PFSK-1 (cell line): Measurements from ENCODE around the gene VAV3.

Experiments
- FOXP2 ChIP-seq: optimal IDR thresholded peaks from 2 replicates; pipeline ENCODE3; 2011; ENCODE audit warnings: borderline replicate concordance, control low read depth, inconsistent platforms; ENCODE audit not compliant: insufficient read depth; ENCODE audit errors: extremely low read length, extremely low read depth
- POLR2AphosphoS5 ChIP-seq: IDR thresholded peaks from 2 replicates; pipeline ENCODE4 v1.6.1; 2012; ENCODE audit warnings: low read depth, mild to moderate bottlenecking, control low read depth, low read length, moderate library complexity
- REST ChIP-seq, 2 experiments: IDR thresholded peaks; 2 replicates each; pipeline versions ENCODE4 v1.6.1 to v1.8.0; 2011 to 2012; ENCODE audit warnings: low read depth in 2 of 2, low read length in 2 of 2, control low read depth in 1 of 2, inconsistent platforms in 1 of 2, mild to moderate bottlenecking in 1 of 2, moderate library complexity in 1 of 2; ENCODE audit not compliant: insufficient read depth in 1 of 2
- SIN3A ChIP-seq: IDR thresholded peaks from 2 replicates; pipeline ENCODE4 v1.6.1; 2012; ENCODE audit warnings: mild to moderate bottlenecking, low read length, moderate library complexity, borderline replicate concordance; ENCODE audit not compliant: insufficient read depth
- TAF1 ChIP-seq: IDR thresholded peaks from 2 replicates; pipeline ENCODE4 v1.6.1; 2012; ENCODE audit warnings: low read length, control low read depth, borderline replicate concordance; ENCODE audit not compliant: insufficient read depth

GRCh38 chr1:107670397-107671040, 294.5 kb downstream of the VAV3 start:
- no peak for TF ChIP-seq POLR2AphosphoS5
- TF ChIP-seq SIN3A, result no peak
- TF ChIP-seq REST (IDR thresholded peaks at IDR 0.05; ENCODE audit: insufficient read depth in 1 of 2, low read depth in 2 of 2, low read length in 2 of 2), result no peak
- TF ChIP-seq TAF1, result no peak
- no peak for TF ChIP-seq FOXP2
